T follicular helper cell (primary cell): ENCODE results near the gene ITGB3.

Experiments used
- DNase-seq: peaks from one replicate; pipeline ENCODE4 v3.0.0-alpha.2; 2020; ENCODE audit warnings: low read depth

The ITGB3 gene

GRCh38 chr17:47276444-47276843 is 22.8 kb downstream of the ITGB3 start:
- no peak for DNase-seq

DNA sequence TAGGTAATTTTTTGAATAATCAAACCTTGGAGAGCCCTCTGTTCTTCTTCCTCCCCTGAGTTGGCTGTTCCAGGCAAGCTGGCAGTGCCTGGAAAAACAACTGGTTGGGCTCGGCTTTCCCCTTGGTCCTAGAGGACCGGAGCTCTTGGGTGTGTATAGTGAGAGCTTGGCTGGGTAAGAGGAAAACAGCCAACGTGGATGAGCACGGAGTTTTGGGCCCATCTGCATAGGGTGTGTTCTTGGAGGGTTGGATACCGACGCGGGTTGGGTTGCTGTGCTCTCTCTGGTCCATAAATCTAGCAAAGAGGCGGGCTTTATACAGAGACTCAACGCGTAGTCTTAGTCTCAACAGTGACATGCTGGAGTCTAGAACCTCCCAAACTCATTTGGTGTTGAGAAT is 23.2 kb downstream of the ITGB3 start:
- DNase-seq: no peak

- DNase-seq: no peak
Measured at GRCh38 chr17:47277921-47278320, 24.3 kb downstream of the ITGB3 start.

- DNase-seq: no peak
Measured at GRCh38 chr17:47278561-47278960, 24.9 kb downstream of the ITGB3 start.

DNA sequence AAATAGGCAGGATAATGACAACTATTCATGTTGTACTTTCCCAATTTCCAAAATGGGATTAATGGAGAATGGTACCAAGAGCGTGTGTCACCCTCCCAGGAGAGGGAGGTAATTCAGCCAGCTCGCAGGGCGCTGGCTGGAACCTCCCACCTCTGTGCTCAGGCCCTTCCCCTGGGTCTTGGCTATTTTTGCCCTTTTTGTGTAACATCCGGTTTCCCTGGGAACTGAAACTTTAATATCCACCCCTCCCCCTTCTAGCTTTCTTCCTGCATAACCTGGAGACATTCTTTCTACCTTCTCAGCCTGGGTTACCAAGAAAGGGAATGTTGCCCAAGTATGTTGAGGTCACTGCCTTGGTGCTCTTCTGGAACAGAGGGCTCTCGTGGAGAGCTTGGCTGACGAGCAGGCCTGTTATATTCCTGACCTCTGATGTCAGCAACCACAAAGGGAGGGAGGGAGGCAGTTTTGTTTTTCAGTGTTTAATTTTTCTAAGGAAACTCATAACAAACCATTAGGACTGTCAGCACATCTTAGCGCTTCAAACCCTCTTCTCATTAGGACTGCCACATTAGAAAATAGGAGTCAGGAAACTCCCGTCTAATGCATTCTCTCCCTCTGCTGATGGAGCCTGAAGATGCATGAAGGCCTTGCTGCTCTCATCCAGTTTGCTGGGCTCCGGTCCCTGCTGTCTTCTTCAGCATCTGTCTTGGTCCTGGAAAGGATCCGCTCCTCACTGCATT is 25.6 kb downstream of the ITGB3 start:
- no peak for DNase-seq

DNA sequence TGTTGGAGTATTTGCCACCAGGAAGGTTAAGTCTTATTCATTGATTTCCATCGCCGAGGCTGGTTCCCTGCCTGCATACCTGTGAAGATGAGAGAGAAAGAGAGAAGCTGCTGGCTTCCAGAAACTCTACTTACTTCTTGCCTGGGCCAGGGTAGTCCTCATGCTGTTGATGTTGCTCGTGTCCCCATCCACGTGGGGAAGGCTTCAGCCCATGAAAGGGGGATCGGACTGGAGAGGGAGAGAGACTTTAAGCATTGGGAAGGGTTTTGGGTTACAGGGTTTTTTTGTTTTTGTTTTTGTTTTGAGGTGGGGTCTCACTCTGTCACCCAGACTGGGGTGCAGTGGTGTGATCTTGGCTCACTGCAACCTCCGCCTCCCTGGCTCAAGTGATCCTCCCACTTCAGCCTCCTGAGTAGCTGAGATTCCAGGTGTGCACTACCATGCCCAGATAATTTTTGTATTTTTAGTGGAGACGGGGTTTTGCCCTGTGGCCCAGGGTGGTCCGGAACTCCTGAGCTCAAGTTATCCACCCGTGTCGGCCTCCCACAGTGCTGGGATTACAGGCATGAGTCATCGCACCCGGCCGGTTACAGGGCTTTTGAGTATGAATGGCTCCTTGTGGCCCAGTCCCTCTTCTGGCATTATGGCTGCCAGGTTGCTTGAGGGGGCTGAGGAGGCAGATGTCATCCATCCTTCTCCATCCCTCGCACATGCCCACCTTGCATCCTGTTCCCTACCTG is 26.6 kb downstream of the ITGB3 start:
- no peak for DNase-seq

- no peak for DNase-seq
Measured at GRCh38 chr17:47281216-47281615, 27.6 kb downstream of the ITGB3 start.

DNA sequence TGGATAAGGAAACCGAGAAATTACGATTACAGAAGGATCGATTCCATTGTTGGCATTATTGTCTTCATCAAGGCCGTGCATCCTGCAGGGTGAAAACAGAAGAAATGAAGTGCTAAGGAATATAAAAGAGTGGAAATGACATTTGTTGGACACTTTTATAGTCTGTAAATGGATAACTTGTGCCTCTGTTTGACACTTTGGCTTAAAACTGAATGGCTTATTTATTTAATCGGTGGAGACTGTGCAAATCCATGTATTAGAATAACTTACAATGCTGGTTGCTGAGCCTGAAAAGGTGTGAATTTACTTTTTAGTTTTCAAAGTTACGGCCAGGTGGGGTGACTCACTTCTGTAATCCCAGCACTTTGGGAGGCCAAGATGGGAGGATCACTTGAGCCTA is 31.4 kb downstream of the ITGB3 start:
- DNase-seq: no peak

DNA sequence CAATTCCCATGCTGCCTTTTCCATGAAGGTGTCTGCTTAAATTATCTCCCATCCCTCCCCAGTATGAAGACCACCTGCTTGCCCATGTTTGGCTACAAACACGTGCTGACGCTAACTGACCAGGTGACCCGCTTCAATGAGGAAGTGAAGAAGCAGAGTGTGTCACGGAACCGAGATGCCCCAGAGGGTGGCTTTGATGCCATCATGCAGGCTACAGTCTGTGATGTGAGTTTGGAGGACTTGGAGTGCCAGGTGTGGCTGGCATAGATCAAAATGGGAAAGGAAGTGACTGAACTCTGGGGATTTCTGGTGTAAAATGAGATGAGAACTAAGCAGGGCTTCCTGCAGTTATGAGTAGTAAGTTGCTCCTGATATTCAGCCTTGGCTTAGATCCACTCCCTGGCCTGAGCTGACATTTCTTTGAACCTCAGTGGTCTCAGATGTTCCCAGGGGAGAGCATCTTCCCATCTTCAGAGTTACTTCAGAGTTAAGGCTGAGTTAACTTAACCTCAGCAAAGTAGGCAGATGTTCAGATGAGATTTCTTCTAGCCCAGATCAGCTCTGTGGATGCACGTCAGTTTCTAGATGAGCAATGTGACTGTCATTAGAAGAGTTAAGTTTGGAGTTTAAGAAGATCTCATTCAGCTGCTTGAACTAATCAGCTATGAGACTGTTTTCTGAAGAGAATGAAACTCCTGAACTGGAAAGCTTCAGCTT is 32.7 kb downstream of the ITGB3 start:
- DNase-seq: no peak

DNA sequence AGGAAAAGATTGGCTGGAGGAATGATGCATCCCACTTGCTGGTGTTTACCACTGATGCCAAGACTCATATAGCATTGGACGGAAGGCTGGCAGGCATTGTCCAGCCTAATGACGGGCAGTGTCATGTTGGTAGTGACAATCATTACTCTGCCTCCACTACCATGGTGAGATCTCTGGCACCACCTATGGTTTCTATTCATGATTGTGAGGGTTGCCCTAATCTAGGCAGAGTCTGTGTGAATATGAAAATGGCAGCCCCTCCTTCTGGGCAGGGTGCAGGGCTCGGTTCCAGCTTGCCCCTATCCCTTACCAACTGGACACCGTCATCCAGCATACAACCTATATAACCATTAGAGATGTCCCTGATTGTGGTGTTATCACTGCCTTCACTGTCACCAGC is 33.4 kb downstream of the ITGB3 start:
- no peak for DNase-seq

- no peak for DNase-seq
Measured at GRCh38 chr17:47287639-47288038, 34.0 kb downstream of the ITGB3 start.

DNA sequence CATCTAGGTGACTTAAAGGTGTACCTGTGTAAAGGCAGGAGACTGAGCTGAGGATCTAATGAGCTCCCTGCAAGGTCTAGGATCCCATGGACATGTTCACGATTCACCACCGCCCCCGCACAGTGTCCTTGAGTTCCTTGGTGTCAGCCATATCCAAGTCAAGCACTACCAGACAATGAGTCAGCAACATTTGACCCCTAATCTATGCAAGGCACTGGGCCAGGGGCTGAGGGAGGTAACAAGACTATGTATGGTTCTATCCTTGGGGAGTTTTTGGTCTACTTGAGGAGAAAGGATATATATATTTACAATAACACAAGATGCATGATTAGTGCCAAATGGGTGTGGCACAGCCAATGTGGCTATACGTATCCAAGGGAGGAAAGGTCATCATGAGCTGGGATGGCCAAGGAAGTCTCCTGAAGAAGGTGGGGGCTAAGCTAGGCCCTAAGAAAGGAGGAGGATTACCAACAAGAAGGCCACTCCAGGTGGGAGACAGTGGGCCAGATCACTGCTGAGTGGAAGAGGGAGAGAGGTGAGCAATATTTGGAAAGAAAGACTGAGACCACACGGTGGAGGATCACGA is 35.0 kb downstream of the ITGB3 start:
- no peak for DNase-seq

- DNase-seq: no peak
Measured at GRCh38 chr17:47289302-47289701, 35.7 kb downstream of the ITGB3 start.

GRCh38 chr17:47290870-47291241 is 37.2 kb downstream of the ITGB3 start:
- DNase-seq: no peak

DNA sequence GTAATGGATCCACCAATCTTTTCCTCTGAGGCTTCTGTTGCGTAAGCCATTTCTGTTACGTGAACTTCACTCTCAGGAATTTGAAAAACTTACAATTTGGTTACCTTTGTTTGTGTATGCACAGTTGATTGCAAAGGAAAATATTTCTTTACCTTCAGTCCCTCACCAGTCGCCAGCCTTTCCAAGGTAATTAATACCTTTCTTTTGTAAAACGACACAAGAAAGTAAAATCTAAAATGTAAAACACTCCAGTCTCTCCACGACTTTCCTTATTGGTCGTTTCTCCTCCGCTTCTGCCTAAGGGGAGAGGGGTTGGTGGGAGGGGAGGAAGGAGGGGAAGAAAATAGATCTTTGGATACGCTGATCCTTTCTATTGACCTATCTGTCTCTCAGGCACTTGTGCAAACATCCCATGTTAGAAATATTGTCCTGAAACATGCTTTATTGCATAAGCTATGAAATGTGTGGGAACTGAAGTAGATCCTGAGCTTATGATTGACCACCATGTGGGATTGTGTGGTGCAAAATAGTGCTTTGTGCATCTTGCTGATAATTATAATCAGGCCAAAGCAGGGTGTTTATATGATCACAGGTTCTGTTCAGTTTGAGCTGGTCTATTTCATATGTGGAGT is 37.7 kb downstream of the ITGB3 start:
- no peak for DNase-seq

- DNase-seq: no peak
Measured at GRCh38 chr17:47292206-47292605, 38.6 kb downstream of the ITGB3 start.

- no peak for DNase-seq
Measured at GRCh38 chr17:47295037-47295873, 41.6 kb downstream of the ITGB3 start.

DNA sequence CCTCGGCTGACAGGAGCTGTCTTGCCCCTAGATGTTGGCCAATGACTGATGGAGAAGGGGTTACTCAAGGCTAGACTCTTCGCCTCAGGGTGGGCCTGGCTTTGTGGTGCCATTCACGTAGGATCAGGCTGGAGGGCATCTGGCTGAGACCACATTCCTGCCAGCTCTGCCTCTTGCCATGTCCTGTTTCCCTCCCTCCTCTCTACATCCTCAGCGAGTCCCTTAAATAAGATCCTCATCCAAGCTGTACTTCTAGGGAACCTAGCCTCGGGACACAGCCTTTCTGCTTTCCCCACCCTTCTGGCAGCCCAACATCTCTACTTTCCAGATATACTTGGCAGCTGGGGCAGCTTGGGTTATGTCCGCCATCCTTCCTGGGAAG is 42.2 kb downstream of the ITGB3 start:
- DNase-seq: no peak

DNA sequence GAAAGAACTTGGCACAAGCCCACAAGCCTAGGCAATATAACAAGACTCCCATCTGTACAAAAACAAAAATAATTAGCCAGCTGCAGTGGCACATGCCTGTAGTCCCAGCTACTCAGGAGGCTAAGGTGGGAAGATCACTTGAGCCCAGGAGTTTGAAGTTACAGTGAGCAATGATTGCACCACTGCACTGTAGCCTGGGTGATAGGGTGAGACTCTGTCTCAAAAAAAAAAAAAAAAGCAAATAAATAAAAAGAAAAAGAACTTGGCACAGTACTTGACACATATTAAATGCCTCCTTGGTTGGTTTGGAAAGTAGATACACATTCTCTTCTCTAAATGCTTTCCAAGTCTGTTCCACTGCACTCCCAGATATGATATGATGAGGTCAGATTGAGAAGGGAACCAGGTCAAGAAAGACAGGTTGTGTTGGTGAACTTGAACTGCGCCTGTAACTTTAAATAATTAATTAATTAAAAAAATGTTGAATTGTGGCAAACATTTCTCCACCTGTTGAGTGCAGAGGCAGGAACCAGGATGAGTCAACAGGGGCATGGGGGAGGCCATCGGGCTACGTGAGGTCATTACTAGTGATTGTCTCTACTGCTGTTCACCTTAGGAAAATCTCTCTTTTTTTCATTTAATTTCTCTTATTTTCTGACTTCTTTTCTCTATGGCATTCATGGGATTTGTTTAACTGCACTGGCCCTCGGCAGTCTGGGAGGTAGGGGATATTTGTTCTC is 44.2 kb downstream of the ITGB3 start:
- no peak for DNase-seq

DNA sequence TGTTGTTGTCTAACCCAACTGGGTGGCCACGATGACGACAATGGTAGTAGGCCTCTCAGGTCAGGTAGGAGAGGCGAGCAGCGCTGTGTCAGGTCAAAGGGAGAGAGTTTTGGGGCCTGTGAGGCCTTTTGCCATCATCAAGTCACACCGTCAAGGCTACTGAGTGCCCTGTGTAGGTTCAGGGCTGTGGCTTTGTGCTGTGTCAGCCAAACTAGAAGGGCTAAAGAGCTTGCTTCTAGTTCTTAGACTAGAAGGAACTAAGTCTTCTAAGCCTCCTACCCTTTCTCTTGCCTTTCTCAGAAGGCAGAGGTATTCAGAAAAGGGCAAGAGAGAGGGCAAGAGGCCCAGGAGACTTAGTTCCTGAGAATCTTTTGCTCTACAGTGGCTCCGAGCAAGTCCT is 45.1 kb downstream of the ITGB3 start:
- DNase-seq: no peak
